ENCODE results near the gene PPP1R8.

DNA sequence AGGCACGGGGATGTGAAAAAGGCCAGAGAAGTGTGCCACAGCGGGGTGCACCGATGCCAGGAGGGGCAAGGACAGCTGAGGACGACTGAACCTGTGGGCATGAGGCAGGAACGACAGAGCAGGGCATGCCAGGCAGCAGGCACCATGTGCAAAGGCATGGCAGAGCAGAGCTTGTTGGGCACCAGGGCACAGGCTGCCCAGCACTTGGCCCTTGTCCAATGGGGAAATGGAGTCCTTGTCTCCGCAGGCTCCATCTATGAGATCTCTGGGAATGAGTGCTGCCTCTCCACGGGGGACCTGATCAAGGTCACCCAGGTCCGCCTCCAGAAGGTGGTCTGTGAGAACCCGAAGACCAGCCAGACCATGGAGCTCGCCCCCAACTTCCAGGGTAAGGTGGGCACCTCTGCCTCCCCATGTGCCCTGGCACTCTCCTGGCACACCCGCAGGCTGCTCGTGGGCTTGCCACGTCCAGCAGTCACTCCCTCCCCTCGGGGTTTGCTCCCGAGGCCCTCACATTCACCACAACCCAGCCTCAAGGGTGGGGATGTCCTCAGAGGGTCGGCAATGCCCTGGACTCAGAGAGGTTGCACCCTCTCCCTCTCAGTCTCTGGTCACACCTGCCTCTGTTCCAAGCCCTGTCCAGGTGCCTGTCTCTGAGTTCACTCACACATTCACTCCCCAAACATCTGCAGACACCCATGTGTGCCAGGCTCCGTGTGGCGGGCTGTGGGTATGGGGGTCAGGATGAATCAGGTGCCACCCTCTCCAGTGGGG lies 45.9 kb downstream of the PPP1R8 start:
- no peak for TF ChIP-seq EZH2 (IDR thresholded peaks at IDR 0.05; ENCODE audit: low read length)
- TF ChIP-seq, protein P1, sequence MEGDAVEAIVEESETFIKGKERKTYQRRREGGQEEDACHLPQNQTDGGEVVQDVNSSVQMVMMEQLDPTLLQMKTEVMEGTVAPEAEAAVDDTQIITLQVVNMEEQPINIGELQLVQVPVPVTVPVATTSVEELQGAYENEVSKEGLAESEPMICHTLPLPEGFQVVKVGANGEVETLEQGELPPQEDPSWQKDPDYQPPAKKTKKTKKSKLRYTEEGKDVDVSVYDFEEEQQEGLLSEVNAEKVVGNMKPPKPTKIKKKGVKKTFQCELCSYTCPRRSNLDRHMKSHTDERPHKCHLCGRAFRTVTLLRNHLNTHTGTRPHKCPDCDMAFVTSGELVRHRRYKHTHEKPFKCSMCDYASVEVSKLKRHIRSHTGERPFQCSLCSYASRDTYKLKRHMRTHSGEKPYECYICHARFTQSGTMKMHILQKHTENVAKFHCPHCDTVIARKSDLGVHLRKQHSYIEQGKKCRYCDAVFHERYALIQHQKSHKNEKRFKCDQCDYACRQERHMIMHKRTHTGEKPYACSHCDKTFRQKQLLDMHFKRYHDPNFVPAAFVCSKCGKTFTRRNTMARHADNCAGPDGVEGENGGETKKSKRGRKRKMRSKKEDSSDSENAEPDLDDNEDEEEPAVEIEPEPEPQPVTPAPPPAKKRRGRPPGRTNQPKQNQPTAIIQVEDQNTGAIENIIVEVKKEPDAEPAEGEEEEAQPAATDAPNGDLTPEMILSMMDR (optimal IDR thresholded peaks at IDR 0.05 in 1 of 3, IDR thresholded peaks at IDR 0.05 in 1 of 3, conservative IDR thresholded peaks at IDR 0.05 in 1 of 3; ENCODE audit: extremely low read depth in 1 of 3, insufficient read depth in 2 of 3, low read length in 3 of 3), result no peak
